Subcutaneous adipose tissue (tissue), 4 donors: Measurements from ENCODE around the gene KCNH8. TPM values are rescaled to one million over a fixed set of nuclear protein-coding genes. Genes with fewer than 3 reads are reported as not detected.

ENCODE experiments used
- total RNA-seq, 4 donors: library from RNA; depleted of rRNA; stranded (reverse); fragments of >200 nt; gene quantifications; one replicate each; pipeline ENCODE4 v1.1.0, GENCODE V29; 2016
- TF ChIP-seq, protein P1 (sequence below): fragments of 450-650 bp; IDR thresholded peaks from one replicate; pipeline ENCODE4 v1.5.1; 2016; ENCODE audit warnings: low read depth, mild to moderate bottlenecking, control low read depth, antibody characterized with exemption, moderate library complexity

Gene KCNH8
- total RNA-seq, 4 donors from 2014 or later: not detected

DNA sequence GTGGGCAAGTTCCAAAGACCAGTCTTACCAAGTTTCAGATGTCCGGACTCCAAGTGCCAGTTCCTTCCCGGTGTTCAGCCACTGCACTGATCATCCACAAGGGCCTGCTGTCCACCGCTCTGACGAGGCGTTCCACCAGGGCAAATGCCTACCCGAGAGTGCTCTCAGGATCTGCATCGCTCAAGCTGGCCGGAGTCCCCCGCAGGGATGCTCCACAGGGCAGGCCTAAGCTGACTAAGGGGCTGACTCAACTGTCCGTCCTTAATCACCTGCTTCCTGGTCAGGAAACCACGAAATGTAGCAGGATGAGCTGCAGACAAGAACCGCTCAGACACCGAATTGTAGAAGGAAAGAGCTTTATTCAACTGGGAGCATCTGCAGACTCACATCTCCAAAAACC, 341.6 kb downstream of the KCNH8 start:
- TF ChIP-seq, protein P1, sequence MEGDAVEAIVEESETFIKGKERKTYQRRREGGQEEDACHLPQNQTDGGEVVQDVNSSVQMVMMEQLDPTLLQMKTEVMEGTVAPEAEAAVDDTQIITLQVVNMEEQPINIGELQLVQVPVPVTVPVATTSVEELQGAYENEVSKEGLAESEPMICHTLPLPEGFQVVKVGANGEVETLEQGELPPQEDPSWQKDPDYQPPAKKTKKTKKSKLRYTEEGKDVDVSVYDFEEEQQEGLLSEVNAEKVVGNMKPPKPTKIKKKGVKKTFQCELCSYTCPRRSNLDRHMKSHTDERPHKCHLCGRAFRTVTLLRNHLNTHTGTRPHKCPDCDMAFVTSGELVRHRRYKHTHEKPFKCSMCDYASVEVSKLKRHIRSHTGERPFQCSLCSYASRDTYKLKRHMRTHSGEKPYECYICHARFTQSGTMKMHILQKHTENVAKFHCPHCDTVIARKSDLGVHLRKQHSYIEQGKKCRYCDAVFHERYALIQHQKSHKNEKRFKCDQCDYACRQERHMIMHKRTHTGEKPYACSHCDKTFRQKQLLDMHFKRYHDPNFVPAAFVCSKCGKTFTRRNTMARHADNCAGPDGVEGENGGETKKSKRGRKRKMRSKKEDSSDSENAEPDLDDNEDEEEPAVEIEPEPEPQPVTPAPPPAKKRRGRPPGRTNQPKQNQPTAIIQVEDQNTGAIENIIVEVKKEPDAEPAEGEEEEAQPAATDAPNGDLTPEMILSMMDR: no peak

DNA sequence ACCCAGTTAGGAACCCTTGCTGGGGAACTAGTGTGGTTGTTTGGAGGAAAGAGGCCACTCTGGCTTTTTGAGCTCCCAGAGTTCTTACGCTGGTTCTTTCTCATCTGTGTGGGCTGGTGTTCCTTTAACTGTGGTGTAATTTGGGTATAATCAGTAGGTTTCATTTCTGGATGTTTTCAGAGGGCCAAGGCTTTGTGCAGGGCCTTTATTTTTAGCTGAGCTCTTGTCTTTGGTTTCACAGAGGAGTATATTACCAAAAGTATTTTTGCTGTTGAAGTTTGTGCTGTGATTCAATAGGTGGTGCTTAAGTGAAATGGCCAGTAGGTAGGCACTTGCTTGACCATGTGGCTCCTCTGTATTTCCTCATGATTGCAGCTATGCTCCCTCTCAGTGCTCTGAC, 357.9 kb downstream of the KCNH8 start:
- TF ChIP-seq, protein P1: no peak

DNA sequence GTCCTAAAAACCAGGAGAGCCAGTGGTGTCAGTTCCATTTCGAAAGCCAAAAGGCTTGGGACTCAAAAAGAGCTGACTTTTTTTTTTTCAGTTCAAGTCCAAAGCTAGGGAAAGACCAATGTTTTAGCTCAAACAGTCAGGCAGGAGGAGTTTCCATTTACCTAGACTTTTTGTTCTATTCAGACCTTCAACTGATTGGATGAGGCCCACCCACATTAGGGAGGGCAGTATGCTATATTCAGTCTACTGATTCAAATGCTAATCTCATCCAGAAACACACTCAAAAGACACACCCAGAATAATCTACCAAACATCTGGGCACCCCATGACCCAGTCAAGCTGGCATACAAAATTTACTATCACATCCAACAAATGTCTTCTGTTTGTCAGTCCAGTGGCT, 374.0 kb downstream of the KCNH8 start:
- TF ChIP-seq, protein P1: no peak

DNA sequence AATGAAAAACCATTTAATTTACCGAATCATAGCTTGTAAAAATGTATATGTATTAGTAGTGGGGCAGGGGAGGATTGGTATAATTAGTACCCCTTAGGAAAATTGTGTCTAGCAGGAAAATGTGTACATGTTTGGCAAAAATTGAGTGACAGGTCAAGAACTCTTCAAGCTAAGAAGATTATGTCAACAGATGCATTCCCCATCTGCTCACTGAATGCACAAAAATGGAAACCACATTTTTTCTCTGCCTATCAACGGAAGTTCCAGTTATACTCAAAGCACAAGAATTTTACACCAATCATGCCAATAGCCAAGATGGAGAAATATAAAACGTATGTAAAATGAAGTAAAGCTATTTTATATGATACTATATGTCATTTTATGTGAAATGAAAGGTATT, 377.8 kb downstream of the KCNH8 start:
- TF ChIP-seq, protein P1: no peak

DNA sequence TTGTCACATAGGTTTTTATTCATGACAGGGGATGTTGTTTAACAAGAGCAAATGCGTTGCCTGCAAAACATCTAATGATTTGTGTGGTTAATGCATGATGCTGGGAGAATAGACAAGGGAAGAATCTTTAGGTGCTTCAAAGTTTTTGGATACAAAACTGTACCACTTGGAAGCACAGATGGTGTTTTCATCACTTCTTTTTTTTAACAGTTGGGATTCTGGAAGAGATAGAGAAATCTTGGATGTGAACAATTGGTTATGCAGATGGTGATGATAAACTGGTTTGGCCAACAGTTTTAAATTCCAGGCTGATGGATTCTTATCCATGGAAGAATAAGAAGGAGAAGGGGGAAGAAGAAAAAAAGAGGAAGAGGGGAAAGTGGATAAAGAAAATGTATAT, 379.4 kb downstream of the KCNH8 start:
- TF ChIP-seq, protein P1: no peak

DNA sequence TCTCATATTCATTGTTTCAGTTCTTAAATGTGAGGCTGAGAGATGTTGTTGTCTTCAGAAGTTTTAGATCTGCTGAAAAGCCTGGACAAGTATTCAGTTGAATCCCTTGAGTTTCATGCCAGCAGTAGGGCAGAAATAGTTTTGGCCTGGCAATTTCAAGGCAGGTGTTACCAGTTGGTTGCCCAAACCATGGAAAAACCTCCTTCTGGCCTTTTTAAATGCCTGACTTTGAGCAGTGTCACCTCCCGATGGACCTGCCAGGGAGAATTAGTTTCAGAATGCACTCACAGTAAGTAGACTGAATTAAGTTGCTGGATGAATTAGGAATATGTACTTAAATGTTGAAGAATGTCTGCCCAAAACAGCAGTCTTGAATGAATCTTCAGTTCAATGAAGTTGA, 383.1 kb downstream of the KCNH8 start:
- TF ChIP-seq, protein P1: no peak

DNA sequence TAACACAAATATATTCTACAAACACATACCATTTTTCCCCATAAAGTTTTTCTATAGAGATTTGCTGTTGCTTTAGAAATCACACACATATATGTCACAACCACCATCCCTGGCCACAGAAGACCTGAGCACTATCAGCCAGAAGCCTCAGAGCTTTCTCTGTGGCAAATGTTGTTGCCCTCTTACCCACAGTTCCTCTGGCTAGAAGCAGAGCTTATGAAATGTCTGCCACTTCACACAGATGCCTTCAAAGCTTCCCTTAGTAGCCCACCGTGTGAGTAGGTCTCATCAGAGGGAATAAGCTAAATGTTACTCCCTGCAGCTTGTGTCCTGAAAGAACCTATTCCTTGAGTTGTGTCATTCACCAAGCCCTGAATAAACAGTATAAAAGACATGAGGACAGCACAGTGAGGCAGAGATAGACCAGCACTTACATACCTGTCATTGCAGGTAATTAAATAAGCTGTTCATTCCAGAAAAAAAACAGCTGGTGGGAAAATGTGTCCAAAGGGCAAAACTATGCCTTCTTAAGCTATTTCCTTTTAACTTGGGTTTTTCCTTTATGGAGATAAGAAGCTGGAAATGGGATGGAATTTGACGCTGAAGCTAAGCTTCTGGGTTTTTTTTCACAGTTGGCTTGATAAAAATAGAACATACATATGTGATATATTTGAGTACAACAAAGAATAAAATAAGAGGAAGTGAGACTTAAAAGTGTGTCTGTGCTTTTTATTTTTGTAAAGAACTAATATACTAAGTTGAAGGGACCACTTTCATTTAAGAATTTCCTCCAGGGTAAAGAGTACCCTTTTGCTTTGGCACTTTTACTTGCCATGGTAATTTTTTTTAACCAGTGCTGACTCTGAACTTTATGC, 391.4 kb downstream of the KCNH8 start:
- TF ChIP-seq, protein P1: no peak
